Endothelial cell (in vitro differentiated cells): Measurements from ENCODE around the gene CACNA2D4. TPM values are rescaled to one million over a fixed set of nuclear protein-coding genes. Genes with fewer than 3 reads are reported as not detected.

Experiments
- DNase-seq: peaks from one replicate; pipeline ENCODE4 v3.0.0; 2021; ENCODE audit warnings: low spot score
- H3K27ac Mint-ChIP-seq: one replicate; pipeline ENCODE4 v1.8.0; 2021; ENCODE audit warnings: mixed read lengths, inconsistent platforms; ENCODE audit not compliant: unreplicated experiment
- H3K27me3 Mint-ChIP-seq: one replicate; pipeline ENCODE4 v1.8.0; 2021; ENCODE audit warnings: mild to moderate bottlenecking, moderate library complexity, mixed read lengths, inconsistent platforms; ENCODE audit not compliant: unreplicated experiment
- H3K36me3 Mint-ChIP-seq: one replicate; pipeline ENCODE4 v1.8.0; 2021; ENCODE audit warnings: mild to moderate bottlenecking, low read depth, mixed read lengths, inconsistent platforms; ENCODE audit not compliant: unreplicated experiment
- H3K4me1 Mint-ChIP-seq: one replicate; pipeline ENCODE4 v1.8.0; 2021; ENCODE audit warnings: mild to moderate bottlenecking, mixed read lengths, inconsistent platforms; ENCODE audit not compliant: unreplicated experiment
- H3K4me3 Mint-ChIP-seq: one replicate; pipeline ENCODE4 v1.8.0; 2021; ENCODE audit warnings: mild to moderate bottlenecking, mixed read lengths, inconsistent platforms; ENCODE audit not compliant: unreplicated experiment
- H3K9me3 Mint-ChIP-seq: one replicate; pipeline ENCODE4 v1.8.0; 2021; ENCODE audit warnings: mixed read lengths, inconsistent platforms; ENCODE audit not compliant: unreplicated experiment
- long read RNA-seq: library from polyadenylated mRNA; unstranded; transcript quantifications from one replicate; pipeline ENCODE4 v2.0.0, GENCODE V29; 2020; ENCODE audit not compliant: unreplicated experiment
- total RNA-seq: library from RNA; stranded (reverse); fragmentation: NEBNext Ultra II Directional; extraction: Animal tissue kit (Norgen Biotek cat#: 25700); gene quantifications from one replicate; pipeline ENCODE4 v1.2.1, GENCODE V29; 2021; ENCODE audit not compliant: unreplicated experiment
- TF ChIP-seq, protein P1 (sequence below): fragments of 200-600 bp; sonication (generic); IDR thresholded peaks from one replicate; pipeline ENCODE4 v1.5.0; 2021; ENCODE audit warnings: antibody characterized with exemption; ENCODE audit not compliant: unreplicated experiment

CACNA2D4 gene
- 0.28 TPM for total RNA-seq
- long read RNA-seq: 0 reads

DNA sequence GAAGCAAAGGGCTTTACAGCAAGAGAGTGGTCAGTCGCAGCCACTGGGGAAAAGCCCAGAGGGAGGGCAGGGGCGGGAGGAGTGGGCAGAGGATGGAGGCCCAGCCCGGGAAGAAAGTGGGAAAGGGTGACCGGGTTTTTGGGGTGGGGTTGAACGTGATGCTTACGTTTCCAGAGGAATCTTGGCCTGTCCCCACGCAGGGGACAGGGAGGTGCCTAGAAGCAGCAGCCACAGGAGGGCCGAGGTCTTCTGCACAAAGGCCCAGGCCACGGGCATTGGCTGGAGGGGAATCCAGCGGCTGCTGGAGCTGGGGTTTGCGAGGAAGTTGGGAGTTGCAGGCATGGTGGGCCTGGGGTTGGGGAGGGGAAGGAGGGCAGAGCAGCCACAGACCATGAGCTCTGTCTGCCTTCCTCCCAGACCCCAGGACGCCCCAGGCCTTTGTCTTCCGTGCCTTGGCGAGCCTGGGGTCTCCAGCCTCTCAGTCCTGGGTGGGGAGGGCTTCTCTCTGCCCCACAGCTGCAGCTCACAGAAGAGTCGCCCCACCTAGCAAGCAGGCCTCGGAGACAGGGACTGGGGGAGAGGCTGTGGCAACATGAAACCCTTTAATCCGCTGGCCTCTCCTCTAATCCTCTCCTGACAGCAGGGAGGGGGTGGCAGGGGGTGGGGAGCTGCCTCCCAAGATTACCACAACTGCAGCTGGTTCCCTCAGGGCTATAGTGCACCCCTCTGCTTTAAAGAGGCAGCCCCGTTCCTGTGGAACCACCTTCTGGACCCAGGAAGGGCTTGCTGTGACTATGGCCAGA is at the start of gene CACNA2D4:
CACNA2D4 (minus strand) TSS at position 572 of the 803 bp plus-strand sequence; CDS start at position 393, 179 bp downstream.
- peaks cover 6% of the 10 kb centered on the region for H3K27me3 Mint-ChIP-seq
- no peak within 1 kb of the TSS for H3K4me3 Mint-ChIP-seq
- H3K36me3 Mint-ChIP-seq: peaks cover 5% of the 10 kb centered on the region
- TF ChIP-seq, protein P1, sequence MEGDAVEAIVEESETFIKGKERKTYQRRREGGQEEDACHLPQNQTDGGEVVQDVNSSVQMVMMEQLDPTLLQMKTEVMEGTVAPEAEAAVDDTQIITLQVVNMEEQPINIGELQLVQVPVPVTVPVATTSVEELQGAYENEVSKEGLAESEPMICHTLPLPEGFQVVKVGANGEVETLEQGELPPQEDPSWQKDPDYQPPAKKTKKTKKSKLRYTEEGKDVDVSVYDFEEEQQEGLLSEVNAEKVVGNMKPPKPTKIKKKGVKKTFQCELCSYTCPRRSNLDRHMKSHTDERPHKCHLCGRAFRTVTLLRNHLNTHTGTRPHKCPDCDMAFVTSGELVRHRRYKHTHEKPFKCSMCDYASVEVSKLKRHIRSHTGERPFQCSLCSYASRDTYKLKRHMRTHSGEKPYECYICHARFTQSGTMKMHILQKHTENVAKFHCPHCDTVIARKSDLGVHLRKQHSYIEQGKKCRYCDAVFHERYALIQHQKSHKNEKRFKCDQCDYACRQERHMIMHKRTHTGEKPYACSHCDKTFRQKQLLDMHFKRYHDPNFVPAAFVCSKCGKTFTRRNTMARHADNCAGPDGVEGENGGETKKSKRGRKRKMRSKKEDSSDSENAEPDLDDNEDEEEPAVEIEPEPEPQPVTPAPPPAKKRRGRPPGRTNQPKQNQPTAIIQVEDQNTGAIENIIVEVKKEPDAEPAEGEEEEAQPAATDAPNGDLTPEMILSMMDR: no peak
- no peak for DNase-seq
- H3K27ac Mint-ChIP-seq: no peak within 1 kb of the TSS
- no peaks in the 10 kb centered on the region for H3K9me3 Mint-ChIP-seq
- peaks cover 23% of the 10 kb centered on the region for H3K4me1 Mint-ChIP-seq

DNA sequence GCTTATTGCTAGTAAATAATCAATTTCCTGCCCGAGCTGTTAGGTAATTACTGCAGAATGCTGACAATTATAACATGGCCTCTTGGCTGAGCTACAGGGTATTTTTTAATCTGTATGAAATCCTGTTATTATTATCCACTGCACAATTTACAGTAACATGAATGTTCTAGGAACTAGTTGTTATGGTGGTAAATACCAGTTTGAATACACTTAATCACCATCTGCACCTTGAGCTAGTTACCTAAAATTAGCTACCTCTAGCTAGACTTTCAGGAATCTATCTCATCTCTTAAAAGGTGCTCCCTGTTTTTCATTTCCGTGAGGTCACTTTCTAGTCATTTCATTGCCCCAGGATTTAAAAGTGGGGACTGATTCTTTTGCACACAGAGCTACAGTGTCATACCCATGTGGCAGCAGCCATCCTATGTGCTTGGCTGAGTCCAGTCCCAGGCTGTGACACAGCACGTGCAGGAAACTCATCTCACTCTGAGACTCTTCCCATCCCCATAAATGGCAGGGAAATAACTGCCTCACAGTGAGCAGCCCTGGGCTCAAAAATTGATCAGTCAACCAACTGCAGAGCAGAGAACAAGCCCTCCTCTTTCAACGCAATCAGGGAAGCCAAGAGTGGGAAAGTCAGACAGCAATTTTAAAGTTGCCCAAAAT is 48.2 kb upstream of the CACNA2D4 start:
- Mint-ChIP-seq H3K9me3 (no peaks in the 10 kb centered on the region), H3K36me3 (no peaks in the 10 kb centered on the region), H3K4me3 (no peak overlapping the region), H3K27ac (peak overlapping the region; percentile 24), H3K4me1 (peaks cover 6% of the 10 kb centered on the region), H3K27me3 (no peaks in the 10 kb centered on the region)
- TF ChIP-seq, protein P1: no peak
- DNase-seq: no peak

DNA sequence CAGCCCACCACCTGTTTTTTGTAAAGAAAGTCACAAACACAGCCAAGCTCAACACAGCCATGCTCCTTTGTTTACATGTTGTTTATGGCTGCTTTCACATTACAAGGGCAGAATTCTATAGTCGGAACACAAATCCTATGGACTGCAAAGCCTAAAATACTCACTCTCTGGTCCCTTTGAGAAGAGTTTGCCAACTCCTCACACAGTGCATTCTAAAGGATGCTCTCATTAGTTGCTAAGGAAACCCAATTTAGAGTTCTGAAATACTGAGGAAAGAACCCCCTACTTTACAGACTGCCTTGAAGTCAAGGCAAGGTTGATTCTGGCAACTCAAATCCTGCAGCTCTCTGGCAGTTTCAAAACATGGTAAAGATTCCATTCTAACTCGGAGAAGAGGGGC is 47.5 kb upstream of the CACNA2D4 start:
- Mint-ChIP-seq H3K27ac (no peak overlapping the region), H3K4me1 (peaks cover 6% of the 10 kb centered on the region), H3K9me3 (no peaks in the 10 kb centered on the region), H3K4me3 (no peak overlapping the region), H3K36me3 (peaks cover 1% of the 10 kb centered on the region), H3K27me3 (no peaks in the 10 kb centered on the region)
- DNase-seq: no peak
- TF ChIP-seq, protein P1: no peak

DNA sequence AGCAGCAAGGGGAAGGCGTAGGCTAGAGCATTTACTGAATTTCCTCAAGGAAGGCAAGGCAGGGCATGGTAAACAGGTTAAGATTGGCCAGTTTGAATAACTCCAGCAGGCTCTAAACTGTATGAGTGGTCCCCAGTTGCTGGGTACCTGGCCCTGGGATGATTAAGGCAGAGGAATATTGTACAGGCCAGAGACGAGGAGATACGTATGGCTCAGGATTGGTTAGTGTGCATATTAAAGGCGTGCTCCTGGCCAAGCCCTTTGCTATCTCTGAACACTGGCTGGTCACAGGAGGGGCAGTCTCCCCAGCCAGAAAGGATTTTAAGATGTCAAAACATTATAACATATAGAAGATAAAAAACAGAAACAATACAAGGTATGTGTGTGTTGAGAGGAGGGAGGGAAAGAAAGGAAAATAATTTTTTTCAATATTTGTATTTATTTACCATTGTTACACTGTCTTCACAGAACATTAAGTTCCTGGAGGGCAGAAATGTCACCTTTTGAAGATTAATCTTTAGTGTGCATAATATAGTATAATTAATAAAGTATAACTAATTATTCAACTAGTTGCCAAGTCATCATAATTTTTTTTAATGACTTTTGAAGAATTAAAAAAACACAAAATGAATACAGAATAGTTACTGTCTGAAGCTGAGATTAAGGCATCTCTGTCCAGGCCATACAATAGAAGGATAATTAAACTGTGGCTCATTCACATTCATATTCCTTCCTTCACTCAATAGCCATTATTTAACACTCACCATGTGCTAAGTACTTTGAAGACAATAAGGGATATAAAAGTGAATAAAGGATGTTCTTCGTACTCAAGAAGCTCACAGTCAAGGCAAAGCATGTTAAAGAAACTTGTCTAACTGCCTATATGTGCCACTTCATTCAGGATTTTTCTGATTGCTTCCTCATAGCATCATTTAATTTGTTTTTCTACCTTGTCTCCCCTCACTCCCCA is 43.9 kb upstream of the CACNA2D4 start:
- Mint-ChIP-seq H3K36me3 (peaks cover 14% of the 10 kb centered on the region), H3K4me1 (peaks cover 6% of the 10 kb centered on the region), H3K27ac (no peak overlapping the region), H3K4me3 (no peak overlapping the region), H3K27me3 (peaks cover 2% of the 10 kb centered on the region), H3K9me3 (no peaks in the 10 kb centered on the region)
- DNase-seq: no peak
- TF ChIP-seq, protein P1: no peak
